GM23338 (cell line): ENCODE results near the gene CADM4. TPM values are rescaled to one million over a fixed set of nuclear protein-coding genes. Genes with fewer than 3 reads are reported as not detected.

ENCODE experiments used
- ATAC-seq: fragments of 200-7000 bp; cut with Tn5 transposase; 3 replicates; pipeline ENCODE4 v1.9.1; 2020
- DNase-seq: peaks from one replicate; pipeline ENCODE4 v3.0.0-alpha.2; 2015; ENCODE audit warnings: low spot score
- H2AFZ ChIP-seq: fragments of 200-600 bp; sonication (generic); 2 replicates; pipeline ENCODE4 v1.8.0; 2016; ENCODE audit warnings: antibody characterized with exemption, mild to moderate bottlenecking, moderate library complexity
- H3F3A ChIP-seq: fragments of 200-600 bp; sonication (generic); replicated peaks from 2 replicates; pipeline ENCODE4 v1.8.0; 2017; ENCODE audit warnings: antibody characterized with exemption, mixed run types, low read depth
- H3K27ac ChIP-seq: fragments of 200-600 bp; sonication (generic); 2 replicates; pipeline ENCODE4 v1.6.1; 2016; ENCODE audit warnings: low read depth
- H3K27me3 ChIP-seq: fragments of 200-600 bp; sonication (generic); 2 replicates; pipeline ENCODE4 v1.8.0; 2016; ENCODE audit warnings: mild to moderate bottlenecking, mixed run types, moderate library complexity; ENCODE audit not compliant: insufficient read depth
- H3K36me3 ChIP-seq: fragments of 200-600 bp; sonication (generic); 2 replicates; pipeline ENCODE4 v1.8.0; 2016; ENCODE audit warnings: mild to moderate bottlenecking; ENCODE audit not compliant: insufficient read depth
- H3K4me1 ChIP-seq: fragments of 200-600 bp; sonication (generic); 2 replicates; pipeline ENCODE4 v1.8.0; 2016; ENCODE audit warnings: mild to moderate bottlenecking, moderate library complexity; ENCODE audit not compliant: insufficient read depth
- H3K4me2 ChIP-seq: fragments of 200-600 bp; sonication (generic); 2 replicates; pipeline ENCODE4 v1.7.1; 2017; ENCODE audit warnings: mixed run types
- H3K4me3 ChIP-seq: fragments of 200-600 bp; sonication (generic); 2 replicates; pipeline ENCODE4 v1.6.1; 2016; ENCODE audit warnings: mixed run types
- H3K79me2 ChIP-seq: fragments of 200-600 bp; sonication (generic); replicated peaks from 2 replicates; pipeline ENCODE4 v1.8.0; 2017; ENCODE audit warnings: mild to moderate bottlenecking; ENCODE audit not compliant: insufficient read depth
- H3K9me2 ChIP-seq: fragments of 200-600 bp; sonication (generic); 2 replicates; pipeline ENCODE4 v1.8.0; 2017; ENCODE audit not compliant: insufficient read depth
- H4K20me1 ChIP-seq: fragments of 200-600 bp; sonication (generic); replicated peaks from 2 replicates; pipeline ENCODE4 v1.8.0; 2017; ENCODE audit warnings: mild to moderate bottlenecking; ENCODE audit not compliant: insufficient read depth
- H3K27ac Mint-ChIP-seq: 2 replicates; pipeline ENCODE4 v1.8.0; 2020; ENCODE audit warnings: inconsistent platforms, mild to moderate bottlenecking, moderate library complexity, mixed read lengths
- H3K27me3 Mint-ChIP-seq: 3 replicates; pipeline ENCODE4 v1.8.0; 2022; ENCODE audit warnings: low read depth, mild to moderate bottlenecking, moderate library complexity, mixed read lengths, inconsistent platforms; ENCODE audit not compliant: insufficient read depth, poor library complexity
- H3K36me3 Mint-ChIP-seq: 3 replicates; pipeline ENCODE4 v1.8.0; 2021; ENCODE audit warnings: low read depth, mild to moderate bottlenecking, inconsistent platforms, moderate library complexity, mixed read lengths
- H3K4me1 Mint-ChIP-seq: 3 replicates; pipeline ENCODE4 v1.8.0; 2020; ENCODE audit warnings: mild to moderate bottlenecking, inconsistent platforms, mixed read lengths
- H3K4me3 Mint-ChIP-seq: 3 replicates; pipeline ENCODE4 v1.8.0; 2021; ENCODE audit warnings: moderate library complexity, mild to moderate bottlenecking, inconsistent platforms, mixed read lengths
- H3K9me3 Mint-ChIP-seq: 3 replicates; pipeline ENCODE4 v1.8.0; 2020; ENCODE audit warnings: moderate library complexity, mild to moderate bottlenecking, inconsistent platforms, mixed read lengths
- CTCF ChIP-seq, 2 experiments: fragments of 200-600 bp in 1 of 2; sonication (generic) in 1 of 2; conservative IDR thresholded peaks; 2 replicates each; pipeline versions ENCODE4 v1.5.1 to v1.6.1; 2016 to 2017; ENCODE audit warnings: antibody characterized with exemption in 2 of 2, low read depth in 2 of 2, mild to moderate bottlenecking in 2 of 2, moderate library complexity in 1 of 2
- ETS1 ChIP-seq: IDR thresholded peaks from 2 replicates; pipeline ENCODE4 v1.6.1; 2016; ENCODE audit warnings: antibody characterized with exemption
- EZH2 ChIP-seq: fragments of 200-600 bp; sonication (generic); IDR thresholded peaks from one replicate; pipeline ENCODE4 v1.8.0; 2017; ENCODE audit warnings: antibody characterized with exemption, mild to moderate bottlenecking, low read depth; ENCODE audit not compliant: unreplicated experiment
- JUNB ChIP-seq: IDR thresholded peaks from one replicate; pipeline ENCODE4 v1.6.1; 2016; ENCODE audit warnings: antibody characterized with exemption; ENCODE audit not compliant: unreplicated experiment
- NANOG ChIP-seq: IDR thresholded peaks from 2 replicates; pipeline ENCODE4 v1.6.1; 2016; ENCODE audit warnings: antibody characterized with exemption, borderline replicate concordance
- POLR2AphosphoS5 ChIP-seq: IDR thresholded peaks from 2 replicates; pipeline ENCODE4 v1.6.1; 2016; ENCODE audit warnings: antibody characterized with exemption, low read depth
- ZNF114 ChIP-seq: fragments of 250-450 bp; sonication (Bioruptor Pico); IDR thresholded peaks from 2 replicates; pipeline ENCODE4 v1.5.0; 2020; ENCODE audit warnings: mild to moderate bottlenecking, moderate library complexity
- ZNF331 ChIP-seq: fragments of 250-450 bp; sonication (Bioruptor Pico); IDR thresholded peaks from 2 replicates; pipeline ENCODE4 v1.5.0; 2020; ENCODE audit warnings: low read depth, mild to moderate bottlenecking, moderate library complexity
- ZNF462 ChIP-seq: fragments of 250-450 bp; sonication (Bioruptor Pico); IDR thresholded peaks from 2 replicates; pipeline ENCODE4 v1.5.0; 2020; ENCODE audit warnings: mild to moderate bottlenecking, moderate library complexity
- polyA plus RNA-seq: library from polyadenylated mRNA; unstranded; fragments of >200 nt; fragmentation: Nextera tagmentation; extraction: Ambion mirVana; gene quantifications from 2 replicates; pipeline ENCODE4 v1.2.1, GENCODE V29; 2016
- total RNA-seq: library from RNA; depleted of rRNA; stranded (reverse); fragments of >200 nt; shearing (Covaris generic); gene quantifications from 2 replicates; pipeline ENCODE4 v1.2.3, GENCODE V29; 2014

The CADM4 gene
- total and polyA plus RNA-seq, 2 experiments from 2014 or later: 3.7 to 21.2 TPM

GRCh38 chr19:43584484-43584883 is 55.2 kb downstream of the CADM4 start (continued):
- TF ChIP-seq ZNF462 (CRISPR knock-in tag): no peak
- no peak for TF ChIP-seq ZNF114
- TF ChIP-seq CTCF (conservative IDR thresholded peaks at IDR 0.05; ENCODE audit: low read depth in 2 of 2): no peak
- no peak for TF ChIP-seq EZH2
- TF ChIP-seq ETS1: no peak

- no peak for DNase-seq
- peaks cover 17% of the 10 kb centered on the region for H3K4me1 Mint-ChIP-seq
- Histone ChIP-seq H3F3A (no peaks in the 10 kb centered on the region), H3K4me1 (peaks cover 5% of the 10 kb centered on the region; the same call in 1 of the 2 replicates), H3K4me3 (no peak overlapping the region), H3K4me2 (no peak overlapping the region), H4K20me1 (no peaks in the 10 kb centered on the region; the same call in 1 of the 2 replicates), H3K27me3 (no peaks in the 10 kb centered on the region), H3K79me2 (peaks cover 4% of the 10 kb centered on the region; the same call in 1 of the 2 replicates), H3K27ac (no peak overlapping the region), H3K9me2 (no peaks in the 10 kb centered on the region), H2AFZ (no peak overlapping the region), H3K36me3 (no peaks in the 10 kb centered on the region; the same call in 1 of the 2 replicates)
- no peak overlapping the region for H3K4me3 Mint-ChIP-seq
- no peak overlapping the region for H3K27ac Mint-ChIP-seq
- H3K9me3 Mint-ChIP-seq: no peaks in the 10 kb centered on the region; the same call in 2 of the 3 replicates
- H3K36me3 Mint-ChIP-seq: peaks cover 11% of the 10 kb centered on the region
- no peak for ATAC-seq
- H3K27me3 Mint-ChIP-seq: peaks cover 3% of the 10 kb centered on the region
- TF ChIP-seq ZNF331 (CRISPR knock-in tag) (no peak), NANOG (no peak), JUNB (no peak), POLR2AphosphoS5 (no peak), EZH2 (no peak), CTCF (conservative IDR thresholded peaks at IDR 0.05; ENCODE audit: low read depth in 2 of 2) (no peak)
Observed at GRCh38 chr19:43582495-43582894, 57.2 kb downstream of the CADM4 start.
